B cell (primary cell): ENCODE measurements around the gene GDPD3. TPM values are rescaled to one million over a fixed set of nuclear protein-coding genes. Genes with fewer than 3 reads are reported as not detected.
A peak's percentile ranks its signal among the peaks of the same experiment; 100 is the strongest.

Experiments used
- ATAC-seq: fragments of 200-7000 bp; cut with Tn5 transposase; one replicate; pipeline ENCODE4 v1.10.0; 2021; ENCODE audit warnings: low read depth, mild to moderate bottlenecking, moderate number of reproducible peaks, moderate library complexity
- CTCF ChIA-PET: fragments of 350-600 bp; sonication (Branson Sonifier 250); formaldehyde crosslinking; loops from one replicate; lab custom pipeline; 2021; ENCODE audit warnings: antibody characterized with exemption, inconsistent platforms; lab: Charles Lee
- POLR2A ChIA-PET: fragments of 350-600 bp; sonication (Branson Sonifier 250); formaldehyde crosslinking; loops from one replicate; lab custom pipeline; 2021; ENCODE audit warnings: antibody characterized with exemption; lab: Charles Lee
- DNase-seq: peaks from one replicate; pipeline ENCODE4 v3.0.0; 2013
- H2AFZ ChIP-seq: 2 replicates; pipeline ENCODE4 v1.6.1; 2012; ENCODE audit warnings: mild to moderate bottlenecking, low read depth, low read length; ENCODE audit not compliant: insufficient read depth, poor library complexity, severe bottlenecking
- H3K27ac ChIP-seq, 2 donors: 1 replicate in 1 of 2; 2 replicates in 1 of 2; pipeline ENCODE4 v1.5.1; 2012 to 2013; ENCODE audit warnings: low read length in 2 of 2, mild to moderate bottlenecking in 2 of 2, moderate library complexity in 1 of 2
- H3K27me3 ChIP-seq, 4 experiments: fragments of 200-600 bp in 1 of 4; sonication (generic) in 1 of 4; replicated peaks in 1 of 4; 1 replicate in 2 of 4; 2 replicates in 2 of 4; pipeline versions ENCODE4 v1.6.1 to v1.7.0; 2013 to 2016; ENCODE audit warnings: low read length in 3 of 4, mild to moderate bottlenecking in 2 of 4, mixed read lengths in 1 of 4, moderate library complexity in 1 of 4; ENCODE audit not compliant: insufficient read depth in 4 of 4, control insufficient read depth in 3 of 4; ENCODE audit errors: control extremely low read depth in 1 of 4
- H3K36me3 ChIP-seq, 2 experiments: replicated peaks in 1 of 2; 1 replicate in 1 of 2; 2 replicates in 1 of 2; pipeline versions ENCODE4 v1.6.1 to v1.7.1; 2013; ENCODE audit warnings: low read length in 1 of 2; ENCODE audit not compliant: insufficient read depth in 2 of 2, control insufficient read depth in 1 of 2; ENCODE audit errors: control extremely low read depth in 1 of 2, extremely low read depth in 1 of 2
- H3K4me1 ChIP-seq, 2 donors: fragments of 200-600 bp in 1 of 2; sonication (generic) in 1 of 2; 1 replicate in 1 of 2; 2 replicates in 1 of 2; pipeline versions ENCODE4 v1.5.1 to v1.6.1; 2013 to 2017; ENCODE audit warnings: low read length in 2 of 2; ENCODE audit not compliant: control insufficient read depth in 2 of 2, insufficient read depth in 2 of 2
- H3K4me2 ChIP-seq: replicated peaks from 2 replicates; pipeline ENCODE3; 2012; ENCODE audit warnings: mild to moderate bottlenecking, low read depth, low read length; ENCODE audit not compliant: poor library complexity, severe bottlenecking
- H3K4me3 ChIP-seq, 5 experiments: fragments of 200-600 bp in 1 of 5; sonication (generic) in 1 of 5; 1 replicate in 3 of 5; 2 replicates in 2 of 5; pipeline versions ENCODE4 v1.5.1 to v1.7.0; 2011 to 2016; ENCODE audit warnings: low read length in 4 of 5, mild to moderate bottlenecking in 4 of 5, low read depth in 2 of 5, control low read depth in 1 of 5, moderate library complexity in 1 of 5; ENCODE audit not compliant: insufficient read depth in 1 of 5; ENCODE audit errors: control extremely low read depth in 1 of 5, extremely low read depth in 1 of 5
- H3K79me2 ChIP-seq: fragments of 200-600 bp; sonication (generic); one replicate; pipeline ENCODE4 v1.6.0; 2016; ENCODE audit warnings: low read length; ENCODE audit not compliant: control insufficient read depth, insufficient read depth
- H3K9ac ChIP-seq: fragments of 200-600 bp; sonication (generic); 2 replicates; pipeline ENCODE4 v1.6.1; 2017; ENCODE audit warnings: mild to moderate bottlenecking, low read length, moderate library complexity
- H3K9me3 ChIP-seq, 3 donors: one replicate each; pipeline versions ENCODE4 v1.6.1 to v1.7.1; 2013; ENCODE audit warnings: low read length in 2 of 3; ENCODE audit not compliant: control insufficient read depth in 2 of 3, insufficient read depth in 1 of 3; ENCODE audit errors: control extremely low read depth in 1 of 3
- H4K20me1 ChIP-seq: 2 replicates; pipeline ENCODE4 v1.6.0; 2012; ENCODE audit warnings: mild to moderate bottlenecking, low read length; ENCODE audit not compliant: insufficient read depth, control insufficient read depth, poor library complexity, severe bottlenecking
- H3K27ac Mint-ChIP-seq: one replicate; pipeline ENCODE4 v1.8.0; 2021; ENCODE audit warnings: mixed read lengths
- H3K27me3 Mint-ChIP-seq: one replicate; pipeline ENCODE4 v1.8.0; 2021; ENCODE audit warnings: mixed read lengths
- H3K4me1 Mint-ChIP-seq: one replicate; pipeline ENCODE4 v1.8.0; 2021; ENCODE audit warnings: mixed read lengths
- H3K4me3 Mint-ChIP-seq: one replicate; pipeline ENCODE4 v1.8.0; 2021; ENCODE audit warnings: mixed read lengths
- H3K9me3 Mint-ChIP-seq: one replicate; pipeline ENCODE4 v1.8.0; 2022; ENCODE audit warnings: mixed read lengths; ENCODE audit not compliant: insufficient read depth
- CTCF ChIP-seq: fragments of 200-600 bp; IDR thresholded peaks from one replicate; pipeline ENCODE4 v1.8.0; 2022; ENCODE audit warnings: antibody characterized with exemption, mild to moderate bottlenecking
- EZH2 ChIP-seq: IDR thresholded peaks from 2 replicates; pipeline ENCODE4 v1.6.1; 2012; ENCODE audit warnings: borderline replicate concordance, low read depth, mild to moderate bottlenecking, moderate library complexity, low read length; ENCODE audit not compliant: insufficient read depth, poor library complexity, severe bottlenecking
- WGBS: methylation state at CpG from one replicate; pipeline ENCODE4 v1.1.5; 2013; ENCODE audit warnings: missing lambda C conversion rate; ENCODE audit not compliant: insufficient coverage; 5-methylcytosine and 5-hydroxymethylcytosine counted together
- intact Hi-C: fragments of 100-400 bp; cut with micrococcal nuclease; formaldehyde crosslinking; loops from one replicate; pipeline ENCODE4 v1.10.0; 2022
- polyA plus RNA-seq: library from polyadenylated mRNA; depleted of rRNA; stranded (reverse); fragments of >200 nt; gene quantifications from 2 replicates; pipeline ENCODE4 v1.2.3, GENCODE V29; 2012
- total RNA-seq, 2 donors: library from RNA; stranded (reverse); fragments of 120-200 nt in 1 of 2; gene quantifications; 1 replicate in 1 of 2; 2 replicates in 1 of 2; pipeline versions ENCODE4 v1.2.3 to v1.2.4, GENCODE V29; 2013 to 2022

Gene GDPD3
- total and polyA plus RNA-seq, 2 donors (not counting 1 experiment from before 2014, with no cell fraction given), result 10.6 to 17.3 TPM

DNA sequence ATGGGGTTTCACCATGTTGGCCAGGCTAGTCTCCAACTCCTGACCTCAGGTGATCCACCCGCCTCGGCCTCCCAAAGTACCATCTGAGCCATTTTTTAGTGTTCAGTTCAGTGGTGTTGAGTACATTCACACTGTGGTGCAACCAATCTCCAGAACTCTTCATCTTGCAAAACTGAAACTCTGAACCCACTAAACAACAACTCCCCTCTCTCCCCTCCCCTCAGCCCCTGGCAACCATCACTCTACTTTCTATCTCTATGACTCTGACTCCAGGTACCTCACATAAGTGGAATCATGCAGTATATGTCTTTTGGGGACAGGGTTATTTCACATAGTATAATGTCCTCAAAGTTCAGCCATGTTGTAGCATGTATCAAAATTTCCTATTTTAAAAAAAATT, 28.4 kb upstream of the GDPD3 start:
- ChIA-PET CTCF (interaction anchor here (1.2 to 3.2 kb wide), 3 partner anchors 33 to 268 kb away, joined by 3 to 23 read pairs (median 4); partner anchors contain the start of gene TBX6), POLR2A (no interaction called here)
- Histone ChIP-seq H3K79me2 (no peaks in the 10 kb centered on the region), H2AFZ (no peak overlapping the region), H3K4me2 (no peak overlapping the region), H3K9ac (no peak overlapping the region), H3K36me3 (no peaks in the 10 kb centered on the region), H3K4me1 (peaks cover 6 to 13% of the 10 kb centered on the region in 2 donors), H3K4me3 (no peak overlapping the region), H3K27me3 (no peaks in the 10 kb centered on the region), H3K9me3 (no peaks in the 10 kb centered on the region), H3K27ac (no peak overlapping the region), H4K20me1 (no peaks in the 10 kb centered on the region)
- no peaks in the 10 kb centered on the region for H3K27me3 Mint-ChIP-seq
- intact Hi-C loops, result no loop called here
- no peak for TF ChIP-seq CTCF
- no peak for TF ChIP-seq EZH2
- no CpG with 5 or more reads among the region's 2 CpGs for WGBS
- DNase-seq (no peak), ATAC-seq (no peak)
- H3K27ac Mint-ChIP-seq, result no peak overlapping the region
- H3K4me3 Mint-ChIP-seq, result no peak overlapping the region
- no peaks in the 10 kb centered on the region for H3K9me3 Mint-ChIP-seq
- peaks cover 9% of the 10 kb centered on the region for H3K4me1 Mint-ChIP-seq

DNA sequence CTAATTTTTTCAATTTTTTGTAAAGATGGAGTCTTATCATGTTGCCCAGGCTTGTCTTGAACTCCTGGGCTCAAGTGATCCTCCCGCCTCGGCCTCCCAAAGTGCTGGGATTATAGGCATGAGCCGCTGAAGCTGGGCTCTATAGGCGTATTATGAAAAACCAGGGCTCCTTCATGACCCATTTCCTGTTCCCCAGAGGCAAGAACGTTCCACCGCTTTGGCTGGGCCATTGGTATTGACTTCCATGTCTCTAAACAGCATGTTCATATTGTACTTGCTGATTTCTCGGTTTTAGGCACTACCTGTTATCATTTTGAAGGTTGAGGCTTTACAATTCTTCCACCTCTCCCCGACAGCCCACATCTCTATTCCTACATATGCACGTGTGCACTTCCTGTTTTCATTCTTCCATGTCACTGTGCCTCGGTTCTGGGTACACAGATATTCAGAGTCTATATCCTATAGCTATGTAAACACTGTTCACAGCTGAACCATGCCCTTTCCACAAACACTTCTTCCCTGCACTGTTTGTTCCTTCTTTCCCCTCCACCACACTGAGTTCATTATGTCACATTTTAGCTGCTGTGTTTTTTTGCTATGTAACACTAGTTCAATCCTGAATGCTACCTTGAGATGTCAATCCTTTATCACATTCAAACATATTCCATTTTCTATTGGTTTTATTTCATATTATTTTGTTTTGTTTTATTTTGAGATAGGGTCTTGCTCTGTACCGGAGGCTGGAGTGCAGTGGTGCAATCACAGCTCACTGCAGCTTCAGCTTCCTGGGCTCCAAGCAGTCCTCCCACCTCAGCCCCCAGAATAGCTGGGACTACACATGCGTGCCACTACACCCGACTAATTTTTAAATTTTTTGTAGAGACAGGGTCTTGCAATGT, 26.5 kb upstream of the GDPD3 start:
- TF ChIP-seq EZH2, result no peak
- no peak for TF ChIP-seq CTCF
- no peak for DNase-seq
- Histone ChIP-seq H2AFZ (peak overlapping the region; percentile 76), H3K79me2 (no peaks in the 10 kb centered on the region), H3K27ac (no peak overlapping the region), H3K9me3 (no peaks in the 10 kb centered on the region), H4K20me1 (no peaks in the 10 kb centered on the region), H3K4me3 (no peak overlapping the region), H3K4me1 (peaks cover 6 to 13% of the 10 kb centered on the region in 2 donors), H3K27me3 (no peaks in the 10 kb centered on the region), H3K4me2 (peak overlapping the region; percentile 49), H3K9ac (no peak overlapping the region), H3K36me3 (no peaks in the 10 kb centered on the region)
- no peaks in the 10 kb centered on the region for H3K27me3 Mint-ChIP-seq
- CTCF ChIA-PET, result interaction anchor here (1.0 to 1.2 kb wide), 2 partner anchors 11 to 39 kb away, joined by 3 read pairs; no protein-coding TSS in a partner anchor
- ATAC-seq, result no peak
- intact Hi-C loops, result no loop called here
- H3K9me3 Mint-ChIP-seq, result no peaks in the 10 kb centered on the region
- POLR2A ChIA-PET, result interaction anchor here (0.5 kb wide), 1 partner anchor 25 kb away, joined by 7 read pairs; no protein-coding TSS in a partner anchor
- 50% methylated on average over 10 of the region's 13 CpGs for WGBS
- H3K4me1 Mint-ChIP-seq, result peaks cover 9% of the 10 kb centered on the region
- H3K4me3 Mint-ChIP-seq, result no peak overlapping the region
- H3K27ac Mint-ChIP-seq, result peak overlapping the region; percentile 5
